ENCODE measurements around the gene PLA2G12B. TPM values are rescaled to one million over a fixed set of nuclear protein-coding genes. Genes with fewer than 3 reads are reported as not detected.
"Not testable (repeated sequence)": the region's sequence is repeated elsewhere in the genome, so short reads cannot be mapped to it uniquely, and the experiment has no call there.

Gene PLA2G12B, protein sequence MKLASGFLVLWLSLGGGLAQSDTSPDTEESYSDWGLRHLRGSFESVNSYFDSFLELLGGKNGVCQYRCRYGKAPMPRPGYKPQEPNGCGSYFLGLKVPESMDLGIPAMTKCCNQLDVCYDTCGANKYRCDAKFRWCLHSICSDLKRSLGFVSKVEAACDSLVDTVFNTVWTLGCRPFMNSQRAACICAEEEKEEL
- total RNA-seq = not detected

DNA sequence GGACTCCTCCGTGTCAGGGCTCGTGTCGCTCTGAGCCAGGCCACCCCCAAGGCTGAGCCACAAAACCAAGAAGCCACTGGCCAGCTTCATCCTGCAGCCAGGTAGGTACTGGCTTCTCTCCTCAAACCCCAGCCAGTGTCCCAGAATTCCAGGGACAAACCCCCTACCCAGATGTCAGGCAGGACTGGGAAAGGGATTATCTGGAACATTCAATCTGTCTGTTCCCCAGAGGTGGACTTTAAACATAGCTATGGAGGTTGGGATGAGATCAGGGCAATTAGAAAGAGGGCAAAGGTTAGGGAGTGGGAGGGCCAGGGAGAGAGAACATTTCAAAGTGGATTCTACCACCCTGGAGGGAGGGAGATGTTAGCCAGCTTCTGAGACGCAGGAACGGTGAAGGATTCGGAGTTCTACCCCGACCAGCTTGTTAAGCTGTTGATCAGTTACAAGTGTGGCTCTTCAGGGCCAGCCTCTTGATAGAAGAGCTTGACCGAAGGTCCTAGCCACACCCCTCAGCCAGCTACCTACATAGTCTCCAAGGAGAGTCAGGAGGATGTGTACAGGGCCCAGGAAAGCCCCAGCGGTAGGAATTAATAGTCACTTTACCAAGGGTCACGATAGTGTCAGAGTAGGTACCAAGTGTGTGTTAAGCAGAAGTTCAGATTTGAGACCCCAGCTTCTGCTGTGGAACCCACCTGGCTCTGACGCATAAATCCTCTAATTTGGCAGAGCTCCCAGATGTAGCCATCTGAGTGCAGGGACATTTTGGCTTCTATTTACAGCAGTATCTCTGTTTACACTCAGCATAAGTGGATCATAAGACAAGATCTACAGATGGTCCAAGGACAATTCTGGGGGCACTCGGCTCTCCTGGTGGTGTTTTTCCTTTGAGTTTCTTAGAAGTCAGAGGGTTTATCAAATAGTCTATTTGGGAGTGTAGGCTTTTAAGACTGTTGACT is at the start of gene PLA2G12B:
Gene PLA2G12B (minus strand): TSS at position 211 of the 959 bp plus-strand sequence. CDS start 121 bp downstream, at position 90.
- 71 to 74% methylated on average over 12 of the region's 12 CpGs for WGBS, 2 donors
- peak within 1 kb of the TSS in 1 of 4 donors; percentile 18 for H3K4me3 ChIP-seq
- no peak for DNase-seq (ENCODE audit: low spot score in 2 of 2)

GRCh38 chr10:73003822-73004221 is 49.2 kb upstream of the PLA2G12B start:
- Histone ChIP-seq H3K36me3 (peaks cover 0 to 56% (median 2%) of the 10 kb centered on the region in 3 donors), H3K27me3 (no peaks in the 10 kb centered on the region), H3K9me3 (no peaks in the 10 kb centered on the region), H3K27ac (no peak overlapping the region), H3K4me1 (no peaks in the 10 kb centered on the region), H3K4me3 (no peak overlapping the region)
- DNase-seq (ENCODE audit: low spot score in 2 of 2) = no peak
- no peak for TF ChIP-seq CTCF (IDR thresholded peaks at IDR 0.05)
- no peak for TF ChIP-seq EP300 (IDR thresholded peaks at IDR 0.05)
- TF ChIP-seq POLR2A (IDR thresholded peaks at IDR 0.05) = no peak

More for the DNA sequence above, at the start of gene PLA2G12B:
- no peaks in the 10 kb centered on the region for H3K36me3 ChIP-seq
- H3K27me3 ChIP-seq = no peaks in the 10 kb centered on the region
- H3K4me1 ChIP-seq = no peaks in the 10 kb centered on the region
- no peaks in the 10 kb centered on the region for H3K9me3 ChIP-seq
- no peak for TF ChIP-seq POLR2A (IDR thresholded peaks at IDR 0.05)
- no peak for TF ChIP-seq CTCF (IDR thresholded peaks at IDR 0.05)
- no peak for TF ChIP-seq EP300 (IDR thresholded peaks at IDR 0.05)
- peak within 1 kb of the TSS in 1 of 4 donors; percentile 68 for H3K27ac ChIP-seq

DNA sequence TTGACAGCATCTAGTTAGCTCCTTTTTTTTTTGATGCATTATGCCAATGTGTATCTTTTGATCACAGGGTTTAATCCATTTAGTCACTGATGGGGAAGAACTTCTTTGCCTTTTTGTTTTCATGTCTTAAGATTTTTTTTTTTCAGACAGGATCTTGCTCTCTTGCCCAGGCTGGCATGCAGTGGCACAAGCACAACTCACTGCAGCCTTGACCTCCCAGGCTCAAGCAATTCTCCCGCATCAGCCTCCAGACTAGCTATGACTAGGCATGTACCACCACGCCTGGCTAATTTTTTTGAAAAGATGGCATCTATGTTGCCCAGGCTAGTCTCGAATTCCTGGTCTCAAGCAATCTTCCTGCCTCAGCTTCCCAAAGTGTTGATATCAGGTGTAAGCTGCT is 46.4 kb upstream of the PLA2G12B start:
- 92 to 99% methylated on average over 3 of the region's 3 CpGs for WGBS, 2 donors
- DNase-seq (ENCODE audit: low spot score in 2 of 2) = no peak
- Histone ChIP-seq H3K36me3 (peaks cover 0 to 29% (median 0%) of the 10 kb centered on the region in 3 donors), H3K9me3 (peaks cover 0 to 15% (median 0%) of the 10 kb centered on the region in 4 donors), H3K27ac (no peak overlapping the region), H3K27me3 (no peaks in the 10 kb centered on the region), H3K4me3 (no peak overlapping the region), H3K4me1 (no peaks in the 10 kb centered on the region)
- TF ChIP-seq CTCF (IDR thresholded peaks at IDR 0.05) (no peak), EP300 (IDR thresholded peaks at IDR 0.05) (no peak), POLR2A (IDR thresholded peaks at IDR 0.05) (no peak)

GRCh38 chr10:72997099-72997498 is 42.5 kb upstream of the PLA2G12B start:
- Histone ChIP-seq H3K27me3 (no peaks in the 10 kb centered on the region), H3K27ac (no peak overlapping the region), H3K4me1 (no peaks in the 10 kb centered on the region), H3K9me3 (peaks cover 0 to 32% (median 0%) of the 10 kb centered on the region in 4 donors), H3K4me3 (no peak overlapping the region), H3K36me3 (peaks cover 0 to 13% (median 0%) of the 10 kb centered on the region in 3 donors)
- no peak for DNase-seq (ENCODE audit: low spot score in 2 of 2)
- TF ChIP-seq CTCF (IDR thresholded peaks at IDR 0.05) = no peak
- TF ChIP-seq EP300 (IDR thresholded peaks at IDR 0.05) = no peak
- no peak for TF ChIP-seq POLR2A (IDR thresholded peaks at IDR 0.05)
- 95 to 96% methylated on average over 2 of the region's 2 CpGs for WGBS, 2 donors

- H3K27me3 ChIP-seq, H3K4me1 ChIP-seq, H3K4me3 ChIP-seq: not testable (repeated sequence)
These were observed 40.9 kb upstream of the PLA2G12B start for GRCh38 chr10:72995459-72995858.

GRCh38 chr10:72989771-72990170 is 35.2 kb upstream of the PLA2G12B start:
- 68 to 81% methylated on average over 7 of the region's 7 CpGs for WGBS, 2 donors
- not testable (repeated sequence) for H3K27ac ChIP-seq; H3K4me3 ChIP-seq; H3K4me1 ChIP-seq; H3K27me3 ChIP-seq; H3K9me3 ChIP-seq; DNase-seq (ENCODE audit: low spot score in 2 of 2)
- peaks cover 0 to 26% (median 0%) of the 10 kb centered on the region in 3 donors for H3K36me3 ChIP-seq

More at GRCh38 chr10:72995459-72995858, 40.9 kb upstream of the PLA2G12B start:
- DNase-seq (ENCODE audit: low spot score in 2 of 2); H3K27ac ChIP-seq: not testable (repeated sequence)
- Histone ChIP-seq H3K9me3 (peaks cover 0 to 32% (median 0%) of the 10 kb centered on the region in 4 donors), H3K36me3 (peaks cover 0 to 18% (median 0%) of the 10 kb centered on the region in 3 donors)

DNA sequence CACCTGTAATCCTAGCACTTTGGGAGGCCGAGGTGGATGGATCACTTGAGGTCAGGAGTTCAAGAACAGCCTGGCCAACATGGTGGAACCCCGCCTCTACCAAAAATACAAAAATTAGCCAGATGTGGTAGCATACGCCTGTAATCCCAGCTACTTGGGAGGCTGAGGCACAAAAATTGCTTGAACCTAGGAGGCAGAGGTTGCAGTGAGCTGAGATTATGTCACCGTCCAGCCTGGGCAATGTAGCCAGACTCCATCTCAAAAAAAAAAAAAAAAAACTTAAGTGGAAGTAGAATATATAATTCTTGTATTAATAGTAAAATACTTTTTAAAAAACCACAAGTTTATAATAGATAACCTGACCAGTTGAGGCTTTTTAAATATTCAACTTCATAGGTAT is 30.0 kb upstream of the PLA2G12B start:
- not testable (repeated sequence) for H3K36me3 ChIP-seq; DNase-seq (ENCODE audit: low spot score in 2 of 2); H3K4me1 ChIP-seq; H3K4me3 ChIP-seq; H3K27me3 ChIP-seq; H3K27ac ChIP-seq
- 85 to 96% methylated on average over 4 of the region's 4 CpGs for WGBS, 2 donors
- H3K9me3 ChIP-seq = peaks cover 0 to 24% (median 4%) of the 10 kb centered on the region in 4 donors
